NCI-H345 treated with DMSO at 0.1 percent for 48 hours (cell line): Measurements from ENCODE around the gene TPBG.
"Not testable (repeated sequence)": the region's sequence is repeated elsewhere in the genome, so short reads cannot be mapped to it uniquely, and the experiment has no call there.

Experiments used
- DNase-seq: peaks from one replicate; lab custom pipeline; 2025; ENCODE audit not compliant: unreplicated experiment; lab: John Stamatoyannopoulos, UW

The TPBG gene

DNA sequence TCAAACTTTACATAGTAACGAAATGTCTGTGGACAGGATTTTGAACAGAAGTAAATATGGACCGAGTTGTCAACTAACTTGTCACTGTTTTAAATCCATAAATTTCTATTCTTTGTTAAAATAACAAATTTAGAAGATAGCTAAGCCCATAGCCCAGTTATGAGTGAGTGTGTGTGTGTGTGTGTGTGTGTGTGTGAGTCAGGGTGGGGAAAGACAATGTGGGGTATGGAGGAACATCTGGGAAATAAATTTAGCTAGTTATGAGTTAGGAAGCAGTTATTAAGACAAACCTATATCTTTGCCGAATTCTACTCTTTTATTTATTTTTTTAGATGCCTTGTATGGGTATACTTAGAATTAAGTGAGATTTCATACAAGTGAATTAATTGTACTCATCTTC is 9.0 kb downstream of the TPBG start:
- DNase-seq = no peak

GRCh38 chr6:82374516-82374915 is 10.9 kb downstream of the TPBG start:
- no peak for DNase-seq

DNA sequence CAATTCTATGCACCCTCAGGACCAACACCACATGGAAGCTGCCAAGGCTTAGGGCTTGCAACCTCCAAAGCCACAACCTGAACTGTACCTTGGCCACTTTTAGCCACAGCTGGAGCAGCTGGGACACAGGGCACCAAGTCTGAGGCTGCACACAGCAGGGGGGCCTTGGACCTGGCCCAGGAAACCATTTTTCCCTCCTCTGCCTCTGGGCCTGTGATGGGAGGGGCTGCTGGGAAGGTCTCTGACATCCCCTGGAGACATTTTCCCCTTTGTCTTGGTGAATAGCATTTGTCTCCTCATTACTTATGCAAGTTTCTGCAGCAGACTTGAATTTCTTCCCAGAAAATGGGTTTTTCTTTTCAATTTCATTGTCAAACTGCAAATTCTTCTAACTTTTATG is 13.0 kb downstream of the TPBG start:
- DNase-seq = no peak

DNA sequence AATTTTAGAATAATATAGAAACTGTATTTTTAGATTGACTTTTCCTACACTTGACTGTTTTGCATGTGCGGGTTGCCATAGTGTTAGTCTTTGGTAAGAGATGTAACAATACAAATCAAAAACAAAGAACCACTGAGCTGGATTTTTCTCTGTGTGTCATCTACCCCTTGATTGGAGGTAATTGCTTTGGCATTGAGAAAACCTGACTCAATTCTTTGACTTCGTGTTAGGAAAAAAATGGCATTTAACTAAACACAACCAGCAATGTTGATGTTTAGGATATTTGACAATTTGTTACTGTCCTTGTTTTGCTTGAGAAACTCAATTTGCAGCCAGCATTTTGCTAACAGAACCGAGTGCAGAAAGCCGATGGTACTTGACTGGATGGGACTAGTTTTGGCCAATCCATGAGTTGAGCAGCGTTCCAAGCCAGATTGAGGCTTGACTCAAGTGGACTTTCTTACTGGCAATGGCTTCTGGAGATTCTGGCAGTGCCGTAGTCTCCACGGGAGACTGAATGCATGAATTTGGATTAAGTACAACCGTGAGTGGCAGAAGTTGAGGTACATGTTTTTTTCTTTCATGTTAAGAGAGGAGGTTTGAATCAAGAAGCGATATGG is 17.1 kb downstream of the TPBG start:
- no peak for DNase-seq

- no peak for DNase-seq
Observed at GRCh38 chr6:82381278-82381677, 17.7 kb downstream of the TPBG start.

- DNase-seq = no peak
Observed at GRCh38 chr6:82385102-82385501, 21.5 kb downstream of the TPBG start.

DNA sequence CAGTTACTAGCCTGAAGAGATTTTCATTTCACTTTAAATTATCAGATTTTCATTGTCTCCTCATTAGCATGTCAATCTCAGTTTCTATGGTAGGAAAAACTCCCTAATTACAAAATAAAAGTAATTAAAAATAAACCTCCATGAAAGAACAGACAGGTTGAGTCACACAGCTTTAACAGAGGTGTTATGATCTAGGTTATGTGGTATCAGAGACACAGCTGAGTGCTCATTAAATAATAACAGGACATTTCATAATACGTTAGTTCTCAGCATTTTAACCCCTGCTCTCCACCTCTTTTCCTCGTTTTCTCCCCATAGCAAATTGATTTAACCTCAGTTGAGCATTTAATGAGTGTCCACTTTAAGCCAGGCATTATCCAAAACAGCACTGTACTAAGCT is 21.9 kb downstream of the TPBG start:
- DNase-seq = no peak

- peak; percentile 75 for DNase-seq
Observed at GRCh38 chr6:82385961-82386360, 22.3 kb downstream of the TPBG start.

GRCh38 chr6:82394770-82395169 is 31.2 kb downstream of the TPBG start:
- DNase-seq = not testable (repeated sequence)

GRCh38 chr6:82396964-82397751 is 33.5 kb downstream of the TPBG start:
- no peak for DNase-seq

DNA sequence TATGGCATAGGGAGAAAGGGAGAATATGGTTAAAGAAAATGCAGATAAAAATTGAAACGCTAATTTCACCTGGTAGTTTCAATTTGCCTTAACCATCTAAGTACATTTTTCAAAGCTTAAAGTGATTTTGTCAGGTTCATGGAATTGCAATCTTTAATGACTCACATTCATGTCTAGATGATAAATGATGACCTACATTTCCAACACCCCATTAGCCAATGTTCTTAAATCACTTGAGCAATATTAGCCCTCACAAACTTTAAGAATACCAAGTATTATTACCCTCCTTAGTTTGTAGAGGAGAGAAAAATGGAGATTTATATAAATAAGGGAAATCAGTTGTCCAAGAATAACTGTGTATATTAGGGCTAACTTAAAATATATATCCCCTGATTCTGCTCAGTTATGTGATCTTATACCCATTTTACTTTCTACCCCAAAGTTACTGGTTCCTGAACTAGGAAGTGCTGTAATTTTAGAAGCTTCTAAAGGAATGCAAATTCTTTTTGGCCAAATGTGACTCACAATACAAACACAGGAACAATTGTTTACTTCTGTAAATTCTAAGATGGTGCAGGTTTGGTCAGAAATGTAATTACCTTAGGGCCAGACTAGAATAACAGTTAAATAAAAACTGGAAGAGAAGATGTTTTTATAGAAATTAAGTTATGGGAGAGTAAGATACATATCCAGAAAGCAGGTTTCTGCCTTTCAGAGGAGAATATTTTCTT is 34.5 kb downstream of the TPBG start:
- no peak for DNase-seq

GRCh38 chr6:82408952-82409431 is 45.4 kb downstream of the TPBG start:
- DNase-seq = no peak

- no peak for DNase-seq
Observed at GRCh38 chr6:82410151-82410648, 46.6 kb downstream of the TPBG start.

- DNase-seq = no peak
Observed at GRCh38 chr6:82413868-82414267, 50.3 kb downstream of the TPBG start.

GRCh38 chr6:82415820-82416219 is 52.2 kb downstream of the TPBG start:
- no peak for DNase-seq

- DNase-seq = no peak
Observed at GRCh38 chr6:82416346-82416745, 52.7 kb downstream of the TPBG start.
